NOMO-1 treated with dmso at 0.1 percent for 144 hours (cell line): ENCODE data around the gene SSBP3.

Experiments used
- DNase-seq: peaks from one replicate; lab custom pipeline; 2025; ENCODE audit not compliant: unreplicated experiment; lab: John Stamatoyannopoulos, UW

Gene SSBP3

DNA sequence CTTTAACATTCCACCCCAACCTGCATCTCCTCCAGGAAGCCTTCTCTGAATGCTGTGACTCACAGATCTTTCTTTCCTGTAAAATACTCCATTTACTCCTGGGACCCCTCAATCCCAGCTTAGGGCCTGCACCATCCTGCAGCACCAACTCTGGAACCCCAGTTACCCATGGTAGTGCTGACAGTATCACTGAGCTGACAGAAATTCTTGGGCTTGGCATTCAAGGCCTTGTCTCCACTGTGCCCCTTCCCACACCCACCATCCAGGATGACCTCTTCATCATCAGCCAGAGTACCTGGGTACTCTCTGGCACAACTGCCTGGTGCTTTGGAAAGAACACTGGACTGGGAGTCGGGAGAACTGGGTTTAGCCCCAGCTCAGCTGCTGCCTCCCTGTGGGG is 214.7 kb downstream of the SSBP3 start:
- no peak for DNase-seq

DNA sequence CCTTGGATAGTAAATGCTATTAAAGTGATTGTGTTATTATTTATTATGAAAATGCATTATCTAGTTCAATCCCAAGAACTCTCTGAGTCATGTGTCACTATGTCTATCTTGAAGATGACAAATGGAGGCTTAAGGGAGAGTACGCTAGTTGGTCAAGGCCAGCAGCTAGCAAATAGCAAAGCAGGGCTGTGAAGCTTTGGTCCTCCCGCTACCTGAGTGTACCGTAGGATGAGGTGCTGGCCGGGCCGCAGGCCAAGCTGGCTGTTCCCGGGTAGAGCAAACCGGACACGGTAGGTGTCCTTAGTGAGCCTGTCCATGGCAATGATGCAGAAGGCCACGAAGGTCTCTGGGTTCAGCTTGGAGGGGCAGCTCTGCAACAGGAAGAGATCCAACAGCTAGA is 215.7 kb downstream of the SSBP3 start:
- no peak for DNase-seq

DNA sequence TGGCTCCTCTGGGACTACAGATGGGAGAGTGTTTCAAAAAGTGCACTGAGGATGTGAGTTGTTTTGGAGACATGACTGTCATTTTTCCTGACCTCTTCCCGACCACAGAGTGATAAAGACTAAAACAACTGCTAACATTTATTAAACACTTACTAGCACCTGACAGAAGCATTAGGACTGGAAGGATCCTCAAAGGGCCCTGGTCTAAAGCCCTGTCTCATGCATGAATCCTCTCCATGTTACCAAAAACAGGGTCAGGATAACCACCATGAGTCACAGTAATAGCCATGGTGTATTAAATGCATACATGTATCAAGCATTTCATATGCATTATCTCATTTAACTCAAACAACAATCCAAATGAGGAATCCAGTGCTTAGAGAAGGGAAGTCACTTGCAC is 217.9 kb downstream of the SSBP3 start:
- DNase-seq: no peak

DNA sequence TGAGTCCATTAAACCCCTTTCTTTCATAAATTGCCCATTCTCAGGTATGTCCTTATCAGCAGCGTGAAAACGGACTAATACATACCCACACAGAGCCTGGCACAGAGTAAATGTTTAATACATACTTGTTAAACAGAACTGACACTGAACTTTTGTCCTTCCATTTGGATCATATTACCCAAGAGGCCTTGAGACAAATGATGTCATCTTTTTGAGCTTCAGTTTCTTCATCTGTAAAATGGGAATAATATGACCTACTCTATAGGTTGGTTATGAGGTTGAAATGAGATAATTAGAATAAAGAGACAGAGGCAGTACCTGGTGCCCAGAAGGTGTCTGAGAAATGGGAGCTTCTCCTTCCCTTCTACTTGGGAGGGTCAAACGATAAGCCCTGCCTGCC is 220.1 kb downstream of the SSBP3 start:
- DNase-seq: no peak

- no peak for DNase-seq
Measured at GRCh38 chr1:54180701-54181360, 225.4 kb downstream of the SSBP3 start.

DNA sequence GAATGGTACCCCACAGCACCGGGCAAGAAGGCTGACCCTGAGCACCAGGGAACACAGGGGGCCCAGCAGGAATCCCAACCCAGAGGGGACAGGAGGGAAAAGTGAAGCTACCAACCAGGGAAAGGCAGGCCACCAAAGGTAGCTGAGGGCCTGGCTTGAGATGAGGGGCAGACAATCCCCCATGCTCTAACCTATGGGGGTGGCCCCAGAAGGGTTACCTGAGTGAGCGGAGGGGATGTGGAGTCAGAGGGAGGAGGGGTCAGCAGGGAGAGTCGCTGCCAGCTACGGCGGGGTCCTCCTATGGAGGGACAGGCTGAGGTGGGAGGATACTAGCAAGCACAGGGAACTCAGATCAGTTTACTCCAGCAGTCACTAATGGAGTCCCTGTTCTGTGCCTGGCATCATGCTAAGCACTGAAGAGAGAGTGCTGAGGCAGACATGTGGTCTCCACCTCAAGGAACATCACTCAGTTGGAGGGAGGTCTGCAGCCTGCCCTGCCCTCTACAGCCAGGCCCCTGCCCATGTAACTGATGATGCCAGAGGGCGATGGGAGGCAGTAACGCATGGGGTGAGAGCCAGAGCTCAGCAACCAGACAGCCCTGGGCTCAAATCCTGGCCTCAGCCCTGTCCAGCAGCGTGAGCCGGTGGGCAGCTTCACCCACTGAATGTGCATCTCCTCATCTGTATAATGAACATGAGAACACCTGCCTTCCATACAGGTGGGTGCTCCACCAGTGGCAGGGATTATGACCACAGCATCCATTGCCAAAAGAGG is 227.7 kb downstream of the SSBP3 start:
- no peak for DNase-seq

DNA sequence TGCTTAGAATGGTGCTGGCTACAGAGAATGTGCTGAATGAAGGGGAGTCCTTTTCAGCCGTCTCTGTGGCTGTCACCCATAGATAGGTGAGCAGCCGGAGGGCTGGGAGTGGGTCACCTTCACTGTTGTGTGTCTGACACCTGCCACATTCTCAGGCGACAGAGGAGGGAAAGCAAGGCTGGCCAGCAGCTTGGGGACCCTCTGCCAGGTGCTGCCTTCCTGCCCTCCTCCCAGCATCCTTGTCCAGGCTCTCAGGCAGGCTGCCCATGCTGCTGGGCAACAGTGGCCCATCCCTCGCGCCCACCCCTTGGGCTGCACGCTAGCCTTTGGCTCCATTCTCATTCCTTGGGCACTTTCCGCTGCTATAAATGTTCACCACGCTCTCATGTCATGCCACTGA is 228.5 kb downstream of the SSBP3 start:
- no peak for DNase-seq

DNA sequence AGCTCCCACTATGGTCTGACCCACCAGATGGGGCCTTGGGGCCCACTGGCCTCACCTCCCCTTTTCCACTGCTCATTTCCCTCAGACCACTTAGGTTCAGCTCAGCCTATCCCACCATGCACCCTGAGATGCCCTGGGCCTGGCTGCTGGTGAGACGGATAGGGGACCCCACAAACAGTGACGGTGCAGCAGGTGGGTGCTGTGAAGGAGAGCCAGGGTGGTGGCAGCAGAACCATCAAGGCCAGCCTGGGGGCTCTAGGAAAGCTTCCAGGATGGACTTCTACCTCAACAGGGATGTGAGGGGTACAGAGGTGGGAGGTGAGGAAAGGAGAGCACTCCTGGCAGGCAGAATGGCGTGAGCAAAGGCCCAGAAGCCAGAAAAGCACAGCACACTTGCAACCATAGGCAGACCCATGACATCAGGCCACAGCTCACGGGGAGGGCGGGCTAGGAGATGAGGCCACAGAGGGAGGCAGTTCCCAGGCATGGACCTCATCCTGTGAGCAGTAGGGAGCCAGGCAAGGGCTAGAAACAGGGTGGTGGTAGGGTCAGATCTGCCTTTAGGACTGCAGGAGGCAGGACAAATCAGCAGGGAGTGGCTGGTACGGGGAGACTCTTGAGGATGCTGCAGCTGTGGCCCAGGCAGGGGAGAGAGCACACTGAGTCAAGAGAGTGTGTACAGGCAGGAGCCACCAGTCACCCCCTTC is 229.4 kb downstream of the SSBP3 start:
- no peak for DNase-seq
